ENCODE data around the gene USP25. TPM values are rescaled to one million over a fixed set of nuclear protein-coding genes. Genes with fewer than 3 reads are reported as not detected.

USP25 gene
- total and polyA plus RNA-seq, 2 donors (not counting 1 experiment from before 2014, with no cell fraction given) = 14.2 to 55.5 TPM

DNA sequence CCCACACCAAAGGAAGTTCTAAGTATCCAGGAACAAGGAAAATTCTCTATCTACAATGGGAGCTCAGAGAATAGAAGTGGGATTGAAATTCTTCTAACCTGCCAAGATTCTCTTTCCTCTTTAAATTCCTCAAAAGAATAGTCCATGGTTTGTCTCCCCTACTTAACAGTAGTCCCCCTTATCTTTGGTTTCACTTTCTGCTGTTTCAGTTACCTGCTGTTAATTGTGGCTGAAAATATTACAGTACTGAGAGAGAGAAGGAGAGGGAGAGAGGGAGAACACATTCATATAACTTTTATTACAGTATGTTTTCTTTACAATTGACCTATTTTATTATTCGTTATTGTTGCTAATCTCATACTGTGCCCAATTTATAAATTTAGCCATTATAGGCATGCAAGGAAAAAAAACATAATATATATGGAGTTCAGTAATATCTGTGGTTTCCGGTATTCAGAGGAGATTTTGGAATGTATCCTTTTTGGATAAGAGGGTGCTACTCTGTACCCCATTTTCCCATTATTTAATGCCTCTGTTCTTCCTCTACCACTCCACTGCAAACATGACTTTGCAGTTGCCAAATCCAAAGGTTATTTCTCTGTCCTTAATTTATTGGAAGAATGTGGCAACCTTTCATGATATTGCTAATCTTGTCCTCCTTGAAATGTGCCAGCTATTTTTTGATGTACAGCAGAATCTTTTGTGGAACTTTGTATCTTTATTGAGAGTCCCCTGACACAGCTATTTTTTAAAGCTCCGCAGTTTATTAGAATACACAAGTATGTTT is 68.0 kb downstream of the USP25 start:
- no peak for DNase-seq
- Mint-ChIP-seq H3K27ac (no peak overlapping the region), H3K27me3 (no peaks in the 10 kb centered on the region), H3K4me1 (peaks cover 11% of the 10 kb centered on the region), H3K4me3 (no peak overlapping the region), H3K9me3 (ENCODE audit: insufficient read depth) (no peaks in the 10 kb centered on the region)
- Histone ChIP-seq H3K4me1 (ENCODE audit: control insufficient read depth in 2 of 2, insufficient read depth in 2 of 2, low read length in 2 of 2) (no peaks in the 10 kb centered on the region), H3K9me3 (ENCODE audit: control extremely low read depth in 1 of 3, control insufficient read depth in 2 of 3, insufficient read depth in 1 of 3, low read length in 2 of 3) (no peaks in the 10 kb centered on the region), H3K27ac (ENCODE audit: low read length in 2 of 2) (no peak overlapping the region), H3K4me2 (replicated peaks; ENCODE audit: low read depth, low read length, poor library complexity, severe bottlenecking) (no peak overlapping the region), H2AFZ (ENCODE audit: insufficient read depth, low read depth, low read length, poor library complexity, severe bottlenecking) (no peak overlapping the region), H4K20me1 (ENCODE audit: control insufficient read depth, insufficient read depth, low read length, poor library complexity, severe bottlenecking) (no peaks in the 10 kb centered on the region), H3K27me3 (replicated peaks in 1 of 4; ENCODE audit: control extremely low read depth in 1 of 4, control insufficient read depth in 3 of 4, insufficient read depth in 4 of 4, low read length in 3 of 4) (no peaks in the 10 kb centered on the region), H3K4me3 (ENCODE audit: control extremely low read depth in 1 of 5, extremely low read depth in 1 of 5, insufficient read depth in 1 of 5, low read depth in 2 of 5, low read length in 4 of 5) (no peak overlapping the region), H3K9ac (ENCODE audit: low read length) (no peak overlapping the region), H3K36me3 (replicated peaks in 1 of 2; ENCODE audit: control extremely low read depth in 1 of 2, control insufficient read depth in 1 of 2, extremely low read depth in 1 of 2, insufficient read depth in 2 of 2, low read length in 1 of 2) (peaks cover 0 to 9% of the 10 kb centered on the region in 2 experiments), H3K79me2 (ENCODE audit: control insufficient read depth, insufficient read depth, low read length) (peaks cover 8% of the 10 kb centered on the region)
- intact Hi-C loops (cut with micrococcal nuclease) = no loop called here
- ATAC-seq (ENCODE audit: low read depth) = no peak
- POLR2A ChIA-PET = no interaction called here
- TF ChIP-seq EZH2 (IDR thresholded peaks at IDR 0.05; ENCODE audit: borderline replicate concordance, insufficient read depth, low read depth, low read length, poor library complexity, severe bottlenecking) (no peak), CTCF (IDR thresholded peaks at IDR 0.05) (no peak)
- CTCF ChIA-PET = no interaction called here
- WGBS (ENCODE audit: insufficient coverage) = no CpG with 5 or more reads among the region's 3 CpGs

GRCh38 chr21:15801352-15801863 is 71.6 kb downstream of the USP25 start:
- Histone ChIP-seq H3K27ac (ENCODE audit: low read length in 2 of 2) (no peak overlapping the region), H3K79me2 (ENCODE audit: control insufficient read depth, insufficient read depth, low read length) (peaks cover 4% of the 10 kb centered on the region), H3K9ac (ENCODE audit: low read length) (no peak overlapping the region), H3K9me3 (ENCODE audit: control extremely low read depth in 1 of 3, control insufficient read depth in 2 of 3, insufficient read depth in 1 of 3, low read length in 2 of 3) (no peaks in the 10 kb centered on the region), H3K36me3 (replicated peaks in 1 of 2; ENCODE audit: control extremely low read depth in 1 of 2, control insufficient read depth in 1 of 2, extremely low read depth in 1 of 2, insufficient read depth in 2 of 2, low read length in 1 of 2) (peaks cover 0 to 16% of the 10 kb centered on the region in 2 experiments), H3K4me1 (ENCODE audit: control insufficient read depth in 2 of 2, insufficient read depth in 2 of 2, low read length in 2 of 2) (no peaks in the 10 kb centered on the region), H3K4me2 (replicated peaks; ENCODE audit: low read depth, low read length, poor library complexity, severe bottlenecking) (no peak overlapping the region), H3K4me3 (ENCODE audit: control extremely low read depth in 1 of 5, extremely low read depth in 1 of 5, insufficient read depth in 1 of 5, low read depth in 2 of 5, low read length in 4 of 5) (no peak overlapping the region), H4K20me1 (ENCODE audit: control insufficient read depth, insufficient read depth, low read length, poor library complexity, severe bottlenecking) (no peaks in the 10 kb centered on the region), H2AFZ (ENCODE audit: insufficient read depth, low read depth, low read length, poor library complexity, severe bottlenecking) (no peak overlapping the region), H3K27me3 (replicated peaks in 1 of 4; ENCODE audit: control extremely low read depth in 1 of 4, control insufficient read depth in 3 of 4, insufficient read depth in 4 of 4, low read length in 3 of 4) (no peaks in the 10 kb centered on the region)
- Mint-ChIP-seq H3K27me3 (no peaks in the 10 kb centered on the region), H3K9me3 (ENCODE audit: insufficient read depth) (no peaks in the 10 kb centered on the region), H3K27ac (no peak overlapping the region), H3K4me3 (no peak overlapping the region), H3K4me1 (peaks cover 1% of the 10 kb centered on the region)
- TF ChIP-seq CTCF (IDR thresholded peaks at IDR 0.05) (no peak), EZH2 (IDR thresholded peaks at IDR 0.05; ENCODE audit: borderline replicate concordance, insufficient read depth, low read depth, low read length, poor library complexity, severe bottlenecking) (no peak)
- ATAC-seq (ENCODE audit: low read depth) = no peak
- WGBS (ENCODE audit: insufficient coverage) = no CpG with 5 or more reads among the region's 3 CpGs
- no peak for DNase-seq
- ChIA-PET POLR2A (no interaction called here), CTCF (no interaction called here)
- intact Hi-C loops (cut with micrococcal nuclease) = no loop called here

Data from B cell (primary cell).